Astrocyte of the cerebellum (primary cell): ENCODE measurements around the gene RPS6KA2.

Experiments used
- DNase-seq: peaks from one replicate; pipeline ENCODE4 v3.0.0-alpha.2; 2011; ENCODE audit warnings: low read depth
- H3K4me3 ChIP-seq: 2 replicates; pipeline ENCODE4 v1.5.1; 2011; ENCODE audit warnings: mild to moderate bottlenecking, low read depth, low read length, moderate library complexity
- CTCF ChIP-seq: IDR thresholded peaks from 2 replicates; pipeline ENCODE4 v1.5.1; 2012; ENCODE audit warnings: low read length, low read depth, moderate library complexity, mild to moderate bottlenecking; ENCODE audit errors: missing control alignments
- in situ Hi-C: cut with HindIII; loops from 2 replicates; pipeline ENCODE4 v1.10.0; 2017; ENCODE audit warnings: low sequenced_read_pairs

The RPS6KA2 gene

DNA sequence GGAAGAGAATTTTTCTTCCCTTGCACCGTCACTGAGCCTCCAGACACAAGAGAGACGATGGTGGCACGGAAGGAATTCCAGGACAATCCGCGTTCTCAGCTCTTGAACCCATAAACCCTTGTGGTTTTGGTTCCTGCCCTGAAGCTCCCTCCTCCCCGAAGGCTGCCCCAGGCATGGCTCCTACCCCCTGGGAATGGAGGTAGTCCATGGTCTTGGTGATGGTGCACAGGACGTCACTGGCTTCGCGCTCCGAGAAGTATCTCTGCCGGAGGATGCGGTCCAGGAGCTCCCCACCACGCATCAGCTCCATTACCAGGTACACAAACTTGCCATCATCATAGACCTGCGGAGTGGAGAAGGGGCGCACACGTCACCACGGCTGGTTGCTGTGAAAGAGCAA lies 196.8 kb downstream of the RPS6KA2 start:
- no peak for TF ChIP-seq CTCF
- in situ Hi-C loops, result no loop called here
- no peak for DNase-seq
- H3K4me3 ChIP-seq, result no peak overlapping the region

DNA sequence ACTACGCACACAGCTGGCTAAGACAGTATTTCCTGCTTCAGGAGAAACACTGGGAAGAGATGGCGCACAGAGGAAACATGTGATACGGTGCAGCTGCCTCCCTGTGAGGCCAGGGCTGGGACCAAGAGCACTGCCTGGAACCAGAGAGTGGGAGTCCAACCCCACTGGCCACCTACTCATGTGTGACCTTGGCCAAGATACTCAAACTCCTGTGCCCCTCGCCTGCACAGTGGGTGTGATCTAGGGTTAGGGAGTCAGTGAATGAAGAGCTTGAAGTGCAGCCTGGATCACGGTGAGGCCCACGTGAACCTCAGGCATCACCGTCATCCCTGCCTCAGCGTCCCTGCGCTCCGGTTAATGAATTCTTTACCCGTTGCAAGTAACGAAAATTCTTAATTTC lies 202.6 kb downstream of the RPS6KA2 start:
- DNase-seq, result no peak
- no peak for TF ChIP-seq CTCF
- in situ Hi-C loops, result no loop called here
- H3K4me3 ChIP-seq, result no peak overlapping the region

DNA sequence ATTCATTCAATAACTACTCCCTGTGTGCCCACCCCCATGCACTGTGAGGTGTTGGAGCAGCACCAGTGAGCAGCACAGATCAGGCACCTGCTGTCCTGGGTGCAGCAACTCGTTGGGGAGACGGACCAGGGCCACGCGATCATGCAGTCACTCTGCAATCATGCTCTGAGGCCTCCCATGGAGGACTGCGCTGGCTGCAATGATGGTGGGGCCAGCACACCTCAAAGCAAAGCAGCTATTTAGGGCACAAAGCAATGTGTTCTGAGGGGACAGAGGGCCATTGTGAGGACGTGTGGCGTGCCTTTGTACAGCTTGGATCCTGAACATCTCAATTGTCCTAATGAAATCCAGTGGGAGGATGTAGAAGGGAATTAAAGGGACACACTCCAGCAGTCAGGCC lies 203.3 kb downstream of the RPS6KA2 start:
- DNase-seq, result no peak
- H3K4me3 ChIP-seq, result no peak overlapping the region
- no peak for TF ChIP-seq CTCF
- in situ Hi-C loops, result no loop called here

DNA sequence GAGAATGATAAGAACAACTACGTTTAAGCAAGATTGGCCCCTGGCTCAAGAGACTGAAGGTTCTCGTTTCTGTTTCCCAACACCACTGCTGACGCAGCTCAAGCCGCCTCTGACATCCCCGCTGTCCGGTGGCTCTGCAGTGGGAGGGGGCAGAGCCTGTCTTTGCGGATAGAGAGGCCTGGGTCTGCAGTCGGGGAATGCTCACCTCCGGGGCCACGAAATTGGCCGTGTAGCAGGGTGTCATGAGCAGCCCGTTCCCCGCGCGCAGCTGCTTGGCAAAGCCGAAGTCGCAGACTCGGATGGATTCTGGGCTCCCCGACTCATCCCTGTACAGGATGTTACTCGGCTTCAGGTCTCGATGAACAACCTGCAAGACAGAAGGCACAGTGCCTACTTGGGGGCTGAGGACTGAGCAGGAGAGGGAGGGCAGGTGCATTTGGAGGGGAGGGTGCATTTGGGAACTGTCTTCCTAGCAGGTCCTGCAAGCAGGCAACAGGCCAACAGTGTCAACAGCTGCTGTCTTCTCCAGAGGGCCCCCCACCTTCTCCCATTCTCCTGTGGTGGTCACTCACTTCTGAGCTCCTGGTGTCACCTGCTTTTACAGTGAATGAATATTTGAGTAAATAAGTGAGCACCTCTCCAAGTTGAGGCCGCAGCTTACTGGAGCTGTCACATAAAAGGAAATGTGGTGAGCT lies 203.9 kb downstream of the RPS6KA2 start:
- H3K4me3 ChIP-seq, result no peak overlapping the region
- TF ChIP-seq CTCF, result no peak
- in situ Hi-C loops, result no loop called here
- DNase-seq, result no peak

- TF ChIP-seq CTCF, result no peak
- in situ Hi-C loops, result no loop called here
- H3K4me3 ChIP-seq, result no peak overlapping the region
- no peak for DNase-seq
Measured at GRCh38 chr6:166422201-166422940, 204.7 kb downstream of the RPS6KA2 start.

GRCh38 chr6:166420351-166420750 lies 206.7 kb downstream of the RPS6KA2 start:
- in situ Hi-C loops, result no loop called here
- DNase-seq, result no peak
- TF ChIP-seq CTCF, result peak; percentile 16
- no peak overlapping the region for H3K4me3 ChIP-seq
